K562 (cell line): ENCODE results near the gene HIVEP3. TPM values are rescaled to one million over a fixed set of nuclear protein-coding genes. Genes with fewer than 3 reads are reported as not detected.

ENCODE experiments used
- MCM3 ChIP-seq: fragments of 450-650 bp; IDR thresholded peaks from 2 replicates; pipeline ENCODE4 v1.6.1; 2016
- SIN3B ChIP-seq: fragments of 450-650 bp; IDR thresholded peaks from 2 replicates; pipeline ENCODE4 v1.6.1; 2017; ENCODE audit warnings: low read depth, mild to moderate bottlenecking, moderate library complexity
- ZNF124 ChIP-seq: sonication (generic); formaldehyde crosslinking; IDR thresholded peaks from 2 replicates; pipeline ENCODE4 v1.8.1; 2022; ENCODE audit warnings: missing genetic modification reagents
- ZNF133 ChIP-seq: fragments of 250-450 bp; sonication (Bioruptor Pico); IDR thresholded peaks from 2 replicates; pipeline ENCODE4 v1.4.0; 2020; ENCODE audit warnings: mild to moderate bottlenecking
- ZNF407 ChIP-seq: fragments of 450-650 bp; IDR thresholded peaks from 2 replicates; pipeline ENCODE4 v1.6.1; 2016; ENCODE audit warnings: low read depth
- ZNF561 ChIP-seq: fragments of 450-650 bp; formaldehyde crosslinking; conservative IDR thresholded peaks from 2 replicates; pipeline ENCODE4 v1.4.0; 2020; ENCODE audit warnings: mild to moderate bottlenecking, moderate library complexity
- ZNF609 ChIP-seq: sonication (generic); formaldehyde crosslinking; IDR thresholded peaks from 2 replicates; pipeline ENCODE4 v1.8.1; 2023; ENCODE audit warnings: missing genetic modification reagents, mild to moderate bottlenecking, borderline replicate concordance
- polyA plus RNA-seq, 8 experiments: library from polyadenylated mRNA; depleted of rRNA in 4 of 8; stranded (reverse) in 5 of 8; unstranded in 3 of 8; fragments of >200 nt; fragmentation: Nextera tagmentation in 2 of 8; fragmentation: Illumina TruSeq in 1 of 8; extraction: Ambion mirVana in 2 of 8; extraction: Trizol in 1 of 8; gene quantifications; 2 replicates each; pipeline versions ENCODE4 v1.2.1 to v1.2.3, GENCODE V29; 2011 to 2014; ENCODE audit warnings: inconsistent platforms in 1 of 8, missing spikeins in 1 of 8
- total RNA-seq, 7 experiments: library from RNA; depleted of rRNA in 6 of 7; stranded (reverse); fragments of >200 nt in 6 of 7; fragmentation: Illumina TruSeq in 2 of 7; extraction: Trizol in 2 of 7; gene quantifications; 2 replicates each; pipeline versions ENCODE4 v1.2.1 to v1.2.3, GENCODE V29; 2011 to 2021; ENCODE audit warnings: low replicate concordance in 1 of 7
- TF ChIP-seq, protein P1 (sequence below): IDR thresholded peaks from 2 replicates; pipeline ENCODE4 v1.6.1; 2014; ENCODE audit warnings: antibody characterized with exemption
- TF ChIP-seq, protein P2 (sequence below): fragments of 450-650 bp; formaldehyde crosslinking; conservative IDR thresholded peaks from 2 replicates; pipeline ENCODE4 v1.4.0; 2022; ENCODE audit warnings: mild to moderate bottlenecking, missing genetic modification characterization

HIVEP3 gene
- total and polyA plus RNA-seq, 9 of the 15 experiments (the other 6 are each of a cell fraction or from before 2014, with no cell fraction given), result 0.09 to 0.58 (median 0.34) TPM; not detected in 1

DNA sequence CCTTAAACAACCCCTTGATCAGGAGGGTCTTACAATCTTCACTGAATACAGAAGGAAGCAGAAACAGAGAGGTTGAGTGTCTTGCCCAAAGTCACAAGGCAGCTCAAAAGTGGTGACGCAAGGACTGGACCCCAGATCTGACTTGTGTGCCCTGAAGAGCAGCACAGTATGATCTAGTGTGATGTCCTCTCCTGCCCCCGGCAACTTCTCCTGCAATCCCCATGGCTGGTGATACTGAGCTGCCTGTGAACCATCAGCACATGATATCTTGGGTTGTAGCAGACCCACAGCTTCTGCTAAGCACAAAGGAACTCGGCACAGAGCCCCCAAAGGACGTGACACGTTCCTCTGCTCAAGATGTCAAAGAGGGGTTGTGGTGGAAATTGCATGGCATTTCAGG, 383.0 kb downstream of the HIVEP3 start (continued):
- TF ChIP-seq ZNF609 (CRISPR knock-in tag) (no peak), ZNF133 (CRISPR knock-in tag) (no peak), ZNF407 (no peak), ZNF124 (no peak), SIN3B (no peak), ZNF561 (CRISPR knock-in tag) (no peak), MCM3 (no peak)
- TF ChIP-seq, protein P1, sequence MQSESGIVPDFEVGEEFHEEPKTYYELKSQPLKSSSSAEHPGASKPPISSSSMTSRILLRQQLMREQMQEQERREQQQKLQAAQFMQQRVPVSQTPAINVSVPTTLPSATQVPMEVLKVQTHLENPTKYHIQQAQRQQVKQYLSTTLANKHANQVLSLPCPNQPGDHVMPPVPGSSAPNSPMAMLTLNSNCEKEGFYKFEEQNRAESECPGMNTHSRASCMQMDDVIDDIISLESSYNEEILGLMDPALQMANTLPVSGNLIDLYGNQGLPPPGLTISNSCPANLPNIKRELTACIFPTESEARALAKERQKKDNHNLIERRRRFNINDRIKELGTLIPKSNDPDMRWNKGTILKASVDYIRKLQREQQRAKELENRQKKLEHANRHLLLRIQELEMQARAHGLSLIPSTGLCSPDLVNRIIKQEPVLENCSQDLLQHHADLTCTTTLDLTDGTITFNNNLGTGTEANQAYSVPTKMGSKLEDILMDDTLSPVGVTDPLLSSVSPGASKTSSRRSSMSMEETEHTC, result no peak
- TF ChIP-seq, protein P2, sequence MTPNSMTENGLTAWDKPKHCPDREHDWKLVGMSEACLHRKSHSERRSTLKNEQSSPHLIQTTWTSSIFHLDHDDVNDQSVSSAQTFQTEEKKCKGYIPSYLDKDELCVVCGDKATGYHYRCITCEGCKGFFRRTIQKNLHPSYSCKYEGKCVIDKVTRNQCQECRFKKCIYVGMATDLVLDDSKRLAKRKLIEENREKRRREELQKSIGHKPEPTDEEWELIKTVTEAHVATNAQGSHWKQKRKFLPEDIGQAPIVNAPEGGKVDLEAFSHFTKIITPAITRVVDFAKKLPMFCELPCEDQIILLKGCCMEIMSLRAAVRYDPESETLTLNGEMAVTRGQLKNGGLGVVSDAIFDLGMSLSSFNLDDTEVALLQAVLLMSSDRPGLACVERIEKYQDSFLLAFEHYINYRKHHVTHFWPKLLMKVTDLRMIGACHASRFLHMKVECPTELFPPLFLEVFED (CRISPR knock-in tag), result no peak
